ENCODE measurements around the gene PDCD10.

The PDCD10 gene

DNA sequence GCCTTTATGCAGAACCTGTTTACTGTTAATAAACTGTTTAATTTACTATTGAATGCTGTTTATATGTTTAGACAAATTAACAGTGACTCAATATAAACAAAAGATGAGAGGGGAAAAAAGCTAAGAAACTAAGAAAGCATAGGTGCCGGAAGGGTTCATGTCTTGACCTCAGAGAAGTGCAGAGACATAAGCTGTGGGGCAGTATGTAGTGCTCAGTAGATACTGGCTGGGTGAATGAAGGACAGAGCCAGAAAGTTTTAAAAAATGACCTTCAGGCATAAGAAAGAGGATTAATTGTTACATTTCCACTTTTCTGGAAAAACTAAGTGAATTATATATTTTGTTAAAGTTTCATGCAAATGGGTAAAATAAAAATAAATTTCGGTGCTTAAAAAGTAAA is 15.0 kb upstream of the PDCD10 start:
- POLR2A ChIA-PET = no interaction called here

GRCh38 chr3:167749209-167749608 is 14.5 kb upstream of the PDCD10 start:
- Histone ChIP-seq H3K9me3 (ENCODE audit: control insufficient read depth, insufficient read depth, low read depth, low read length) (no peaks in the 10 kb centered on the region), H3K36me3 (ENCODE audit: control insufficient read depth in 2 of 2, insufficient read depth in 1 of 2, low read length in 2 of 2) (no peaks in the 10 kb centered on the region), H3K27ac (ENCODE audit: extremely low read depth, low read depth, low read length) (no peak overlapping the region), H3K4me1 (ENCODE audit: control insufficient read depth, insufficient read depth, low read length) (no peaks in the 10 kb centered on the region), H3K4me3 (ENCODE audit: low read depth, low read length) (no peak overlapping the region)
- TF ChIP-seq MEIS1 (CRISPR knock-in tag; IDR thresholded peaks at IDR 0.05; ENCODE audit: borderline replicate concordance) (no peak), ZNF133 (tag by site-specific recombination; IDR thresholded peaks at IDR 0.05) (no peak), ZNF24 (tag by site-specific recombination; IDR thresholded peaks at IDR 0.05) (no peak), GFI1B (tag by site-specific recombination; IDR thresholded peaks at IDR 0.05) (no peak), ZNF785 (tag by site-specific recombination; IDR thresholded peaks at IDR 0.05) (no peak), ZXDB (tag by site-specific recombination; IDR thresholded peaks at IDR 0.05) (no peak), ZNF169 (tag by site-specific recombination; IDR thresholded peaks at IDR 0.05) (no peak), ZNF610 (tag by site-specific recombination; IDR thresholded peaks at IDR 0.05; ENCODE audit: borderline replicate concordance) (no peak), ZNF324 (tag by site-specific recombination; IDR thresholded peaks at IDR 0.05) (no peak), ZNF473 (tag by site-specific recombination; IDR thresholded peaks at IDR 0.05) (no peak), ZNF677 (tag by site-specific recombination; IDR thresholded peaks at IDR 0.05) (no peak), ZNF202 (tag by site-specific recombination; IDR thresholded peaks at IDR 0.05; ENCODE audit: borderline replicate concordance) (no peak), ZNF621 (tag by site-specific recombination; IDR thresholded peaks at IDR 0.05) (no peak), ZNF513 (tag by site-specific recombination; IDR thresholded peaks at IDR 0.05) (no peak), ZNF664 (tag by site-specific recombination; IDR thresholded peaks at IDR 0.05) (no peak), ZNF701 (tag by site-specific recombination; IDR thresholded peaks at IDR 0.05) (no peak), ZNF747 (tag by site-specific recombination; IDR thresholded peaks at IDR 0.05) (no peak)
- TF ChIP-seq, protein P1, sequence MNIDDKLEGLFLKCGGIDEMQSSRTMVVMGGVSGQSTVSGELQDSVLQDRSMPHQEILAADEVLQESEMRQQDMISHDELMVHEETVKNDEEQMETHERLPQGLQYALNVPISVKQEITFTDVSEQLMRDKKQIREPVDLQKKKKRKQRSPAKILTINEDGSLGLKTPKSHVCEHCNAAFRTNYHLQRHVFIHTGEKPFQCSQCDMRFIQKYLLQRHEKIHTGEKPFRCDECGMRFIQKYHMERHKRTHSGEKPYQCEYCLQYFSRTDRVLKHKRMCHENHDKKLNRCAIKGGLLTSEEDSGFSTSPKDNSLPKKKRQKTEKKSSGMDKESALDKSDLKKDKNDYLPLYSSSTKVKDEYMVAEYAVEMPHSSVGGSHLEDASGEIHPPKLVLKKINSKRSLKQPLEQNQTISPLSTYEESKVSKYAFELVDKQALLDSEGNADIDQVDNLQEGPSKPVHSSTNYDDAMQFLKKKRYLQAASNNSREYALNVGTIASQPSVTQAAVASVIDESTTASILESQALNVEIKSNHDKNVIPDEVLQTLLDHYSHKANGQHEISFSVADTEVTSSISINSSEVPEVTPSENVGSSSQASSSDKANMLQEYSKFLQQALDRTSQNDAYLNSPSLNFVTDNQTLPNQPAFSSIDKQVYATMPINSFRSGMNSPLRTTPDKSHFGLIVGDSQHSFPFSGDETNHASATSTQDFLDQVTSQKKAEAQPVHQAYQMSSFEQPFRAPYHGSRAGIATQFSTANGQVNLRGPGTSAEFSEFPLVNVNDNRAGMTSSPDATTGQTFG (tag by site-specific recombination; IDR thresholded peaks at IDR 0.05; ENCODE audit: borderline replicate concordance) = no peak
- TF ChIP-seq, protein P2, sequence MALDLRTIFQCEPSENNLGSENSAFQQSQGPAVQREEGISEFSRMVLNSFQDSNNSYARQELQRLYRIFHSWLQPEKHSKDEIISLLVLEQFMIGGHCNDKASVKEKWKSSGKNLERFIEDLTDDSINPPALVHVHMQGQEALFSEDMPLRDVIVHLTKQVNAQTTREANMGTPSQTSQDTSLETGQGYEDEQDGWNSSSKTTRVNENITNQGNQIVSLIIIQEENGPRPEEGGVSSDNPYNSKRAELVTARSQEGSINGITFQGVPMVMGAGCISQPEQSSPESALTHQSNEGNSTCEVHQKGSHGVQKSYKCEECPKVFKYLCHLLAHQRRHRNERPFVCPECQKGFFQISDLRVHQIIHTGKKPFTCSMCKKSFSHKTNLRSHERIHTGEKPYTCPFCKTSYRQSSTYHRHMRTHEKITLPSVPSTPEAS (tag by site-specific recombination; IDR thresholded peaks at IDR 0.05) = no peak
- TF ChIP-seq, protein P3, sequence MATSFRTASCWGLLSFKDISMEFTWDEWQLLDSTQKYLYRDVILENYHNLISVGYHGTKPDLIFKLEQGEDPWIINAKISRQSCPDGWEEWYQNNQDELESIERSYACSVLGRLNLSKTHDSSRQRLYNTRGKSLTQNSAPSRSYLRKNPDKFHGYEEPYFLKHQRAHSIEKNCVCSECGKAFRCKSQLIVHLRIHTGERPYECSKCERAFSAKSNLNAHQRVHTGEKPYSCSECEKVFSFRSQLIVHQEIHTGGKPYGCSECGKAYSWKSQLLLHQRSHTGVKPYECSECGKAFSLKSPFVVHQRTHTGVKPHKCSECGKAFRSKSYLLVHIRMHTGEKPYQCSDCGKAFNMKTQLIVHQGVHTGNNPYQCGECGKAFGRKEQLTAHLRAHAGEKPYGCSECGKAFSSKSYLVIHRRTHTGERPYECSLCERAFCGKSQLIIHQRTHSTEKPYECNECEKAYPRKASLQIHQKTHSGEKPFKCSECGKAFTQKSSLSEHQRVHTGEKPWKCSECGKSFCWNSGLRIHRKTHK (tag by site-specific recombination; IDR thresholded peaks at IDR 0.05) = no peak
- POLR2A ChIA-PET = no interaction called here
- CTCF ChIA-PET = interaction anchor here (0.6 to 1.4 kb wide), 2 partner anchors 8 to 369 kb away, joined by 4 to 6 read pairs; partner anchors contain the start of gene ZBBX

More for the DNA sequence above, 15.0 kb upstream of the PDCD10 start:
- no peak overlapping the region for H3K4me3 ChIP-seq (ENCODE audit: low read depth, low read length)
- H3K27ac ChIP-seq (ENCODE audit: extremely low read depth, low read depth, low read length) = no peak overlapping the region
- no peaks in the 10 kb centered on the region for H3K36me3 ChIP-seq (ENCODE audit: control insufficient read depth in 2 of 2, insufficient read depth in 1 of 2, low read length in 2 of 2)
- CTCF ChIA-PET = interaction anchor here (0.5 to 1.4 kb wide), 2 partner anchors 9 to 1065 kb away, joined by 3 to 6 read pairs; no protein-coding TSS in a partner anchor
- TF ChIP-seq, protein P4, sequence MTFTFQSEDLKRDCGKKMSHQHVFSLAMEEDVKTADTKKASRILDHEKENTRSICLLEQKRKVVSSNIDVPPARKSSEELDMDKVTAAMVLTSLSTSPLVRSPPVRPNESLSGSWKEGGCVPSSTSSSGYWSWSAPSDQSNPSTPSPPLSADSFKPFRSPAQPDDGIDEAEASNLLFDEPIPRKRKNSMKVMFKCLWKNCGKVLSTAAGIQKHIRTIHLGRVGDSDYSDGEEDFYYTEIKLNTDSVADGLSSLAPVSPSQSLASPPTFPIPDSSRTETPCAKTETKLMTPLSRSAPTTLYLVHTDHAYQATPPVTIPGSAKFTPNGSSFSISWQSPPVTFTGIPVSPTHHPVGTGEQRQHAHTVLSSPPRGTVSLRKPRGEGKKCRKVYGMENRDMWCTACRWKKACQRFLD (tag by site-specific recombination; IDR thresholded peaks at IDR 0.05) = no peak
- TF ChIP-seq HOXC10 (CRISPR knock-in tag; IDR thresholded peaks at IDR 0.05) (no peak), ZNF19 (tag by site-specific recombination; IDR thresholded peaks at IDR 0.05; ENCODE audit: low read depth) (no peak), ZNF555 (tag by site-specific recombination; conservative IDR thresholded peaks at IDR 0.05) (no peak), ZNF843 (tag by site-specific recombination; IDR thresholded peaks at IDR 0.05) (no peak), HOXA7 (CRISPR knock-in tag; IDR thresholded peaks at IDR 0.05; ENCODE audit: borderline replicate concordance) (no peak), ZNF112 (tag by site-specific recombination; IDR thresholded peaks at IDR 0.05) (no peak), TCF7L2 (IDR thresholded peaks at IDR 0.05; ENCODE audit: borderline replicate concordance, low read depth, low read length) (no peak), ZNF596 (tag by site-specific recombination; IDR thresholded peaks at IDR 0.05) (no peak), ZNF501 (tag by site-specific recombination; IDR thresholded peaks at IDR 0.05) (no peak), ZNF624 (tag by site-specific recombination; IDR thresholded peaks at IDR 0.05) (no peak), ZNF433 (tag by site-specific recombination; IDR thresholded peaks at IDR 0.05; ENCODE audit: low read depth) (no peak)
- no peaks in the 10 kb centered on the region for H3K9me3 ChIP-seq (ENCODE audit: control insufficient read depth, insufficient read depth, low read depth, low read length)
- H3K4me1 ChIP-seq (ENCODE audit: control insufficient read depth, insufficient read depth, low read length) = no peaks in the 10 kb centered on the region
